Measurements from ENCODE around the gene TP53I11.

The TP53I11 gene

DNA sequence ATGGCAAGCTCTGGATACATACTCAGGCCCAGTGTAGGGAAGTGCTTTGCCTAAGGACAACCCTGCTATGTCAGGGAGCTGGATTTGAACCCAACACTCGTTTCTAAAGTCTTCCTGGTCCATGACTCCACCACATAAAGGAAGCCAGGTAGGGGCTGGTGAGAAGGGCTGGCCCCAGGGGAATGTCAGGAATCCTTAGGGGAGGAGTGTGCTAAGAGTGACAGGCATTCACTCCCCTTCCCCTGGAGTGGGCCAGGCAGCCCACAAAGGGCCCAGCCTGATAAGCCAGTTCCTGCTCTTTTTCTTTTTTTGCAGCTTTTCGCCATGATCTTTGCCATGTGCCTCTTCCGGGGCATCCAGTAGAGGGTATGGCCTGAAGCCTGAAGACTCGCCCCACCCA, 21.9 kb downstream of the TP53I11 start:
- TF ChIP-seq, protein P1, sequence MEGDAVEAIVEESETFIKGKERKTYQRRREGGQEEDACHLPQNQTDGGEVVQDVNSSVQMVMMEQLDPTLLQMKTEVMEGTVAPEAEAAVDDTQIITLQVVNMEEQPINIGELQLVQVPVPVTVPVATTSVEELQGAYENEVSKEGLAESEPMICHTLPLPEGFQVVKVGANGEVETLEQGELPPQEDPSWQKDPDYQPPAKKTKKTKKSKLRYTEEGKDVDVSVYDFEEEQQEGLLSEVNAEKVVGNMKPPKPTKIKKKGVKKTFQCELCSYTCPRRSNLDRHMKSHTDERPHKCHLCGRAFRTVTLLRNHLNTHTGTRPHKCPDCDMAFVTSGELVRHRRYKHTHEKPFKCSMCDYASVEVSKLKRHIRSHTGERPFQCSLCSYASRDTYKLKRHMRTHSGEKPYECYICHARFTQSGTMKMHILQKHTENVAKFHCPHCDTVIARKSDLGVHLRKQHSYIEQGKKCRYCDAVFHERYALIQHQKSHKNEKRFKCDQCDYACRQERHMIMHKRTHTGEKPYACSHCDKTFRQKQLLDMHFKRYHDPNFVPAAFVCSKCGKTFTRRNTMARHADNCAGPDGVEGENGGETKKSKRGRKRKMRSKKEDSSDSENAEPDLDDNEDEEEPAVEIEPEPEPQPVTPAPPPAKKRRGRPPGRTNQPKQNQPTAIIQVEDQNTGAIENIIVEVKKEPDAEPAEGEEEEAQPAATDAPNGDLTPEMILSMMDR (conservative IDR thresholded peaks at IDR 0.05): no peak
- H3K27ac ChIP-seq: no peak overlapping the region

DNA sequence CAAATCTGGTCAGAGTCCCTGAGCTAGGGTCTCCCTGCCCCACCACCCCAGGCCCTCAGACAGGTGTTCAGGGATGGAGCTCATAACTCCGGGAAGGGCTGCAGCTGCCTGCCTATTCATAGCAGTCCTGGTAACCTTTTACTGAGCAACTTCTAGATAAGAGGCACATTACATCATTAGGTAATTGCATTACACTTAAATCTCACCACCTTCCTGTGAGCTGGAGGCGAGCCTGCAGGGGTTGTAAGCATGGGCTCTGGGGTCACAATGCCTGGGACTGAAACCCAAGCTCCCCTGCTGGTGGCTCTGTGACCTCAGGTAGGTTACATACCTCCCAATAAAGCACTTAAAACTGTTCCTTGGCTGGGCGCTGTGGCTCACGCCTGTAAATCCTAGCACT, 22.5 kb downstream of the TP53I11 start:
- H3K27ac ChIP-seq: no peak overlapping the region
- TF ChIP-seq, protein P1 (conservative IDR thresholded peaks at IDR 0.05): no peak

DNA sequence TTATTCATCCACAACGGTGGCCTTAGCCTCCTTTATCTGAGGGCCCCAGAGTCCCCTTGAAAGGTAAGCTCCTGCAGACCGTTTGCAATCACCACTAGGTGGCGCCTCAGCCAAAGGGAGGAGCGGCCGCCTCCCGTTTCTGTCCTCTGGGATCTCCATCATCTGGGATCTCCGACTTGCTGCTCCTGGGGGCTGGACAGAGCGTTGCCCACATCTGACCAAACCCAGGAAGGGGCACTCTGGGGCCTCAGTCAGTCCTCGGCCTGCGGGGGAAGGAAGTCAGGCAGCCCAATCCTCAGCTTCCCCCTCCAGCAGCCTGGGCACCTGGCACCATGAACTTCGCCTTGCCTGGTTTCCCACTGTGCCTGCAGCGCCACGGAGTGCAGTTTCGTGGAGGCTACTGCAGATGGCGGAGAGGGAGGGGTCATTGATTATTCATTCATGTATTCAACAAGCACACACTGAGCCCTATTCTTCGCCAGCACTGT, 23.5 kb downstream of the TP53I11 start:
- H3K27ac ChIP-seq: no peak overlapping the region
- TF ChIP-seq, protein P1 (conservative IDR thresholded peaks at IDR 0.05): peak; percentile 94

DNA sequence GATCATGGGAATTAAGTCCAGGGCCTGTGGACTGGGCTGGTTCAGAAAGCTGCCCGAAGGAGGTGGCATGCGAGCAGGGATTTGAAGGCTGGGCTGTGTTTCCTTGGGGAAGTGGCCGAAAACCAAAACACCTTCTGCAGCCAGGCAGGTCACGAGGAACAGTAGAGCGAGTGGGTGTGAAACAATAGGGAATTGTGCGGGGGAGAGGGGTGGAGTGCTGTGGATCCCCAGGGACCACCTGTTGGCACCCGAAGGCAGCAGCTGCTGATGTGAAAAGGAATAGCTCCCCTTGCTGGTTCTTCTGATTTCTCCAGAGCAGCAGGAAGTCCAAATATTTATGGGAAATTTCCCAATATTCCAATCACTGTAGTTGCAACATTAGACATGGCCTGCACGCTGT, 24.6 kb downstream of the TP53I11 start:
- TF ChIP-seq, protein P1 (conservative IDR thresholded peaks at IDR 0.05): no peak
- H3K27ac ChIP-seq: no peak overlapping the region

DNA sequence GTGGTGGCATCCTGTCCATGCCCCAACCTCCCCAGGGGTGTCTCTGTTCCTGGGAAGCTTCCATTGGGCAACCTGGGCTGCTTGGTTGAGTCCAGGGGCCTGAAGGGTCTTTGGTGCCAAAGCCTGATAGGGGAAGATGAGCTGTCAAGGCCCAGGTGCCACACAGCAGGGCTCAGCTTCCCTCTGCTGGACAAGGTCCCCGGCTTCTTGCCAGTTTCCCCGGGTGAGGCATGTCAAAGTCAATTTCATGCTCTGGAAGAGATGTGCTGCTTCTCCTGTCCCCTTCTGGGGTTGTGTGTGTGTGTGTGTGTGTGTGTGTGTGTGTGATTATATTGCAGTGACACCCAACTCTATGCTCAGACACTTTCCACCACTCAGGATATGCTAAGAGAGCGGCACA, 26.9 kb downstream of the TP53I11 start:
- TF ChIP-seq, protein P1 (conservative IDR thresholded peaks at IDR 0.05): no peak
- H3K27ac ChIP-seq: no peak overlapping the region

DNA sequence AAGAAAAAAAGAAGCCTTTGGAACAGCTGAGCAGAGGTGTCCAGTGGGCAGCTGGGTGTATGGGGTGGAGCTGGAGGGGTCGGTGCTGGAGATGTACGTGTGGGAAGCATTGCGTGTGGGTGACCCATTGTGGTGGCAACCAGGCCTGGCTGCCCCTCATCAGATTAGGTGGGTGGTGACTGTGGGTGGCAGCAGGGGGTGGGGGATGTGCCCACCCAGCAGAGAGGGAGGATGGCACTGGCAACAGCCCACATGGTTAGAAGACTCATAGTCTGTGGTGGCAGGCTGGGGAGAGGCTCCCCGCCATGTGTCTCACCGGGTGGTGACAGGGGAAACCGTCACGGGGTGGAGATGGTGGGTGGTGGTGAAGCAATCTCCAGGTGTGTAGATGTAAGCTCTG, 27.6 kb downstream of the TP53I11 start:
- TF ChIP-seq, protein P1 (conservative IDR thresholded peaks at IDR 0.05): no peak
- H3K27ac ChIP-seq: no peak overlapping the region

DNA sequence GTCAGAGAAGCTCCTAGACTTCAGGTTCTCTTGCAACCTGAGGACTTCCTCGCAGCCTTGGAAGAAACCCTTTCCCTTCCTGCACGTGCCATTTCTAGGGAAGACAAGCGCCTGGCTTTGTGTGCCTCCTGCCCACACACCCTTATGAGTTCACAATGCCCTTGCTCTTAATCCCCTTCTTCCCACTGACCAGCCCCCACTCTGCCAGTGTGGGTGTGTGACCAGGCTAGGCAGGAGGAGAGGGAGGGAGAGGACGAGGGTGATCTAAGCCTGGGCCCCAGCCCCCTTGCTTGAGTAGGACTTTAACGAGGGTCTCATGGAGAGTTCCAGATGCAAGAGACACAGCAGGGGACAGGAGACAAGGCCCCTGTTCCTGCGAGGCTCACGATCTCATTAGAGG, 30.2 kb downstream of the TP53I11 start:
- TF ChIP-seq, protein P1 (conservative IDR thresholded peaks at IDR 0.05): no peak

More for the DNA sequence above, 30.2 kb downstream of the TP53I11 start:
- H3K27ac ChIP-seq: no peak overlapping the region

Data from VCaP (cell line).